ENCODE measurements around the gene IRF2BP1.

DNA sequence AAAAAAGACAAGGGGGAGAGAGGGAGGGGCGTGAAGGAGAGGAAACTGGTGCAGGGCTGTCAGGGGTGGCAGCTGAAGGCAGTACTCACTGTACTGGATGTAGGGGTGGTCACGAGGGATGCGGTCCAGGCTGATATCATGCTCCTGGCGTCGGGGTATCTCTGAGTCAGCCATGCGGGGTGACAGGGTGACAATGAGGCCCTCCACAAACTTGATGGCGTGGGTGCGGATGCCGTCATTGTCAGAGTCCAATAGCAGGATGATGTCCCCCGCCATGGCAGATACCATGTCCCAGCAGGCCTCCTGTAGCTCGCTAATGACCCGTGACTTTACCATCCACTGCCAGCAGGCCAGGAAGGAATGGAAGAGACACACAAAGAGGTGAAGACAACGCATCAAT is 38.3 kb downstream of the IRF2BP1 start:
- TF ChIP-seq FOSL2 (IDR thresholded peaks at IDR 0.05): no peak
- TF ChIP-seq FOSL2 (CRISPR knock-in tag; IDR thresholded peaks at IDR 0.05): no peak
- TF ChIP-seq, protein P1, sequence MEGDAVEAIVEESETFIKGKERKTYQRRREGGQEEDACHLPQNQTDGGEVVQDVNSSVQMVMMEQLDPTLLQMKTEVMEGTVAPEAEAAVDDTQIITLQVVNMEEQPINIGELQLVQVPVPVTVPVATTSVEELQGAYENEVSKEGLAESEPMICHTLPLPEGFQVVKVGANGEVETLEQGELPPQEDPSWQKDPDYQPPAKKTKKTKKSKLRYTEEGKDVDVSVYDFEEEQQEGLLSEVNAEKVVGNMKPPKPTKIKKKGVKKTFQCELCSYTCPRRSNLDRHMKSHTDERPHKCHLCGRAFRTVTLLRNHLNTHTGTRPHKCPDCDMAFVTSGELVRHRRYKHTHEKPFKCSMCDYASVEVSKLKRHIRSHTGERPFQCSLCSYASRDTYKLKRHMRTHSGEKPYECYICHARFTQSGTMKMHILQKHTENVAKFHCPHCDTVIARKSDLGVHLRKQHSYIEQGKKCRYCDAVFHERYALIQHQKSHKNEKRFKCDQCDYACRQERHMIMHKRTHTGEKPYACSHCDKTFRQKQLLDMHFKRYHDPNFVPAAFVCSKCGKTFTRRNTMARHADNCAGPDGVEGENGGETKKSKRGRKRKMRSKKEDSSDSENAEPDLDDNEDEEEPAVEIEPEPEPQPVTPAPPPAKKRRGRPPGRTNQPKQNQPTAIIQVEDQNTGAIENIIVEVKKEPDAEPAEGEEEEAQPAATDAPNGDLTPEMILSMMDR (IDR thresholded peaks at IDR 0.05): no peak
- no peak for TF ChIP-seq POLR2A (IDR thresholded peaks at IDR 0.05; ENCODE audit: low read length)
- TF ChIP-seq RNF2 (IDR thresholded peaks at IDR 0.05; ENCODE audit: borderline replicate concordance, low read depth): no peak
- no peak for TF ChIP-seq KDM1A (IDR thresholded peaks at IDR 0.05; ENCODE audit: low read depth)
- TF ChIP-seq, protein P2, sequence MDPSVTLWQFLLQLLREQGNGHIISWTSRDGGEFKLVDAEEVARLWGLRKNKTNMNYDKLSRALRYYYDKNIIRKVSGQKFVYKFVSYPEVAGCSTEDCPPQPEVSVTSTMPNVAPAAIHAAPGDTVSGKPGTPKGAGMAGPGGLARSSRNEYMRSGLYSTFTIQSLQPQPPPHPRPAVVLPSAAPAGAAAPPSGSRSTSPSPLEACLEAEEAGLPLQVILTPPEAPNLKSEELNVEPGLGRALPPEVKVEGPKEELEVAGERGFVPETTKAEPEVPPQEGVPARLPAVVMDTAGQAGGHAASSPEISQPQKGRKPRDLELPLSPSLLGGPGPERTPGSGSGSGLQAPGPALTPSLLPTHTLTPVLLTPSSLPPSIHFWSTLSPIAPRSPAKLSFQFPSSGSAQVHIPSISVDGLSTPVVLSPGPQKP (IDR thresholded peaks at IDR 0.05; ENCODE audit: low read depth, low read length): no peak
- no peak for TF ChIP-seq CHD2 (IDR thresholded peaks at IDR 0.05; ENCODE audit: low read length, partially characterized antibody)
- TF ChIP-seq, protein P3, sequence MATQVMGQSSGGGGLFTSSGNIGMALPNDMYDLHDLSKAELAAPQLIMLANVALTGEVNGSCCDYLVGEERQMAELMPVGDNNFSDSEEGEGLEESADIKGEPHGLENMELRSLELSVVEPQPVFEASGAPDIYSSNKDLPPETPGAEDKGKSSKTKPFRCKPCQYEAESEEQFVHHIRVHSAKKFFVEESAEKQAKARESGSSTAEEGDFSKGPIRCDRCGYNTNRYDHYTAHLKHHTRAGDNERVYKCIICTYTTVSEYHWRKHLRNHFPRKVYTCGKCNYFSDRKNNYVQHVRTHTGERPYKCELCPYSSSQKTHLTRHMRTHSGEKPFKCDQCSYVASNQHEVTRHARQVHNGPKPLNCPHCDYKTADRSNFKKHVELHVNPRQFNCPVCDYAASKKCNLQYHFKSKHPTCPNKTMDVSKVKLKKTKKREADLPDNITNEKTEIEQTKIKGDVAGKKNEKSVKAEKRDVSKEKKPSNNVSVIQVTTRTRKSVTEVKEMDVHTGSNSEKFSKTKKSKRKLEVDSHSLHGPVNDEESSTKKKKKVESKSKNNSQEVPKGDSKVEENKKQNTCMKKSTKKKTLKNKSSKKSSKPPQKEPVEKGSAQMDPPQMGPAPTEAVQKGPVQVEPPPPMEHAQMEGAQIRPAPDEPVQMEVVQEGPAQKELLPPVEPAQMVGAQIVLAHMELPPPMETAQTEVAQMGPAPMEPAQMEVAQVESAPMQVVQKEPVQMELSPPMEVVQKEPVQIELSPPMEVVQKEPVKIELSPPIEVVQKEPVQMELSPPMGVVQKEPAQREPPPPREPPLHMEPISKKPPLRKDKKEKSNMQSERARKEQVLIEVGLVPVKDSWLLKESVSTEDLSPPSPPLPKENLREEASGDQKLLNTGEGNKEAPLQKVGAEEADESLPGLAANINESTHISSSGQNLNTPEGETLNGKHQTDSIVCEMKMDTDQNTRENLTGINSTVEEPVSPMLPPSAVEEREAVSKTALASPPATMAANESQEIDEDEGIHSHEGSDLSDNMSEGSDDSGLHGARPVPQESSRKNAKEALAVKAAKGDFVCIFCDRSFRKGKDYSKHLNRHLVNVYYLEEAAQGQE (IDR thresholded peaks at IDR 0.05): no peak

Measured in A549 (cell line).